ENCODE measurements around the gene OBSCN.

The OBSCN gene

GRCh38 chr1:228315945-228316588 is 108.2 kb downstream of the OBSCN start:
- H3K4me3 ChIP-seq (ENCODE audit: low read length): no peak overlapping the region
- no peak for TF ChIP-seq CTCF (conservative IDR thresholded peaks at IDR 0.05; ENCODE audit: low read depth, low read length)

GRCh38 chr1:228316589-228317387 is 108.9 kb downstream of the OBSCN start:
- TF ChIP-seq CTCF (conservative IDR thresholded peaks at IDR 0.05; ENCODE audit: low read depth, low read length): no peak
- no peak overlapping the region for H3K4me3 ChIP-seq (ENCODE audit: low read length)
- DNase-seq (ENCODE audit: low read depth): no peak

More at GRCh38 chr1:228315945-228316588, 108.2 kb downstream of the OBSCN start:
- no peak for DNase-seq (ENCODE audit: low read depth)

- no peak overlapping the region for H3K4me3 ChIP-seq (ENCODE audit: low read length)
- no peak for TF ChIP-seq CTCF (conservative IDR thresholded peaks at IDR 0.05; ENCODE audit: low read depth, low read length)
- DNase-seq (ENCODE audit: low read depth): no peak
Measured at GRCh38 chr1:228317411-228317828, 109.6 kb downstream of the OBSCN start.

- no peak for DNase-seq (ENCODE audit: low read depth)
- H3K4me3 ChIP-seq (ENCODE audit: low read length): no peak overlapping the region
- TF ChIP-seq CTCF (conservative IDR thresholded peaks at IDR 0.05; ENCODE audit: low read depth, low read length): no peak
Measured at GRCh38 chr1:228317891-228318810, 110.3 kb downstream of the OBSCN start.

GRCh38 chr1:228318823-228319241 is 111.0 kb downstream of the OBSCN start:
- TF ChIP-seq CTCF (conservative IDR thresholded peaks at IDR 0.05; ENCODE audit: low read depth, low read length): no peak
- no peak overlapping the region for H3K4me3 ChIP-seq (ENCODE audit: low read length)
- DNase-seq (ENCODE audit: low read depth): no peak

GRCh38 chr1:228319352-228320088 is 111.7 kb downstream of the OBSCN start:
- no peak for DNase-seq (ENCODE audit: low read depth)
- TF ChIP-seq CTCF (conservative IDR thresholded peaks at IDR 0.05; ENCODE audit: low read depth, low read length): no peak
- H3K4me3 ChIP-seq (ENCODE audit: low read length): no peak overlapping the region

Measured in retinal pigment epithelial cell (primary cell).